K562 (cell line): ENCODE results near the gene CLEC3B.

Experiments used
- CREB3 ChIP-seq: fragments of 450-650 bp; conservative IDR thresholded peaks from 2 replicates; pipeline ENCODE4 v1.6.1; 2016; ENCODE audit warnings: missing genetic modification characterization, low read depth, mild to moderate bottlenecking, missing compliant biosample characterization, moderate library complexity
- CTCF ChIP-seq, 3 experiments: IDR thresholded peaks in 2 of 3; conservative IDR thresholded peaks in 1 of 3; 2 replicates each; pipeline ENCODE4 v1.5.1; 2011 to 2012; ENCODE audit warnings: low read length in 3 of 3, mild to moderate bottlenecking in 3 of 3, control low read depth in 2 of 3, improper control_type of control experiment in 1 of 3, inconsistent platforms in 1 of 3, low read depth in 1 of 3, mixed read lengths in 1 of 3, moderate library complexity in 1 of 3; ENCODE audit not compliant: insufficient read depth in 2 of 3
- FOXJ3 ChIP-seq: sonication (generic); formaldehyde crosslinking; IDR thresholded peaks from 2 replicates; pipeline ENCODE4 v1.4.0; 2020; ENCODE audit warnings: mild to moderate bottlenecking, missing genetic modification reagents
- SIN3B ChIP-seq: fragments of 450-650 bp; IDR thresholded peaks from 2 replicates; pipeline ENCODE4 v1.6.1; 2017; ENCODE audit warnings: low read depth, mild to moderate bottlenecking, moderate library complexity
- SRSF7 ChIP-seq: fragments of 200-400 bp; formaldehyde crosslinking; optimal IDR thresholded peaks from 2 replicates; pipeline ENCODE3; 2017; ENCODE audit warnings: mild to moderate bottlenecking, low read depth, low read length
- USF1 ChIP-seq: sonication (generic); formaldehyde crosslinking; IDR thresholded peaks from 2 replicates; pipeline ENCODE4 v1.9.0; 2022; ENCODE audit warnings: mild to moderate bottlenecking, missing genetic modification reagents
- ZBTB8A ChIP-seq: fragments of 450-650 bp; IDR thresholded peaks from 2 replicates; pipeline ENCODE4 v1.6.1; 2018; ENCODE audit warnings: mild to moderate bottlenecking, moderate library complexity; ENCODE audit not compliant: partially characterized antibody
- ZKSCAN8 ChIP-seq: fragments of 200-800 bp; sonication (Bioruptor generic); IDR thresholded peaks from 2 replicates; pipeline ENCODE4 v1.6.1; 2016; ENCODE audit warnings: missing genetic modification characterization, missing compliant biosample characterization
- ZNF512 ChIP-seq: IDR thresholded peaks from 2 replicates; pipeline ENCODE4 v1.6.1; 2016; ENCODE audit warnings: missing genetic modification characterization, missing compliant biosample characterization
- ZNF592 ChIP-seq: fragments of 450-650 bp; IDR thresholded peaks from 2 replicates; pipeline ENCODE4 v1.6.1; 2017; ENCODE audit warnings: antibody characterized with exemption, mild to moderate bottlenecking

GRCh38 chr3:45066109-45066801 is 40.2 kb downstream of the CLEC3B start:
- TF ChIP-seq ZBTB8A (no peak), FOXJ3 (CRISPR knock-in tag) (no peak), ZKSCAN8 (CRISPR knock-in tag) (no peak), ZNF592 (no peak), USF1 (CRISPR knock-in tag) (no peak), SIN3B (no peak), SRSF7 (no peak), CTCF (IDR thresholded peaks at IDR 0.05 in 2 of 3, conservative IDR thresholded peaks at IDR 0.05 in 1 of 3; ENCODE audit: insufficient read depth in 2 of 3, low read depth in 1 of 3, low read length in 3 of 3) (no peak), ZNF512 (tag) (no peak), CREB3 (tag) (0 out of 2 replicates have a peak, but pooled peaks have one; percentile 26)
